GM23248 (cell line): ENCODE measurements around the gene ERICH4. TPM values are rescaled to one million over a fixed set of nuclear protein-coding genes. Genes with fewer than 3 reads are reported as not detected.

ENCODE experiments used
- DNase-seq: peaks from one replicate; pipeline ENCODE4 v3.0.0-alpha.2; 2015
- H2AFZ ChIP-seq: fragments of 200-600 bp; sonication (generic); 2 replicates; pipeline ENCODE4 v1.6.1; 2016; ENCODE audit warnings: antibody characterized with exemption
- H3F3A ChIP-seq: fragments of 200-600 bp; sonication (generic); 2 replicates; pipeline ENCODE4 v1.6.1; 2016; ENCODE audit warnings: mild to moderate bottlenecking, antibody characterized with exemption, mixed run types; ENCODE audit not compliant: insufficient read depth
- H3K27ac ChIP-seq: fragments of 200-600 bp; sonication (generic); 2 replicates; pipeline ENCODE4 v1.5.1; 2016; ENCODE audit warnings: mild to moderate bottlenecking
- H3K27me3 ChIP-seq: fragments of 200-600 bp; sonication (generic); replicated peaks from 2 replicates; pipeline ENCODE4 v1.6.1; 2016; ENCODE audit warnings: mild to moderate bottlenecking; ENCODE audit not compliant: insufficient read depth
- H3K36me3 ChIP-seq: fragments of 200-600 bp; sonication (generic); 2 replicates; pipeline ENCODE4 v1.6.1; 2016; ENCODE audit warnings: low read depth, mild to moderate bottlenecking
- H3K4me1 ChIP-seq: fragments of 200-600 bp; sonication (generic); 2 replicates; pipeline ENCODE4 v1.6.1; 2016; ENCODE audit warnings: mild to moderate bottlenecking; ENCODE audit not compliant: insufficient read depth
- H3K4me2 ChIP-seq: fragments of 200-600 bp; sonication (generic); one replicate; pipeline ENCODE4 v1.6.1; 2016; ENCODE audit warnings: mild to moderate bottlenecking; ENCODE audit not compliant: unreplicated experiment
- H3K4me3 ChIP-seq: fragments of 200-600 bp; sonication (generic); 2 replicates; pipeline ENCODE4 v1.5.1; 2016; ENCODE audit warnings: mild to moderate bottlenecking
- H3K79me2 ChIP-seq: fragments of 200-600 bp; sonication (generic); 2 replicates; pipeline ENCODE4 v1.6.1; 2016; ENCODE audit warnings: mild to moderate bottlenecking; ENCODE audit not compliant: insufficient read depth
- H3K9ac ChIP-seq: fragments of 200-600 bp; sonication (generic); 2 replicates; pipeline ENCODE4 v1.6.1; 2016; ENCODE audit warnings: mild to moderate bottlenecking
- H3K9me2 ChIP-seq: fragments of 200-600 bp; sonication (generic); 2 replicates; pipeline ENCODE4 v1.6.1; 2016; ENCODE audit warnings: mixed run types, mild to moderate bottlenecking, moderate library complexity; ENCODE audit not compliant: insufficient read depth
- H3K9me3 ChIP-seq: fragments of 200-600 bp; sonication (generic); one replicate; pipeline ENCODE4 v1.6.1; 2017; ENCODE audit warnings: low read depth
- H4K20me1 ChIP-seq: fragments of 200-600 bp; sonication (generic); 2 replicates; pipeline ENCODE4 v1.6.0; 2016; ENCODE audit not compliant: insufficient read depth
- EZH2 ChIP-seq: fragments of 200-600 bp; sonication (generic); IDR thresholded peaks from 2 replicates; pipeline ENCODE4 v1.6.1; 2018; ENCODE audit warnings: antibody characterized with exemption, mild to moderate bottlenecking; ENCODE audit not compliant: insufficient read depth, poor library complexity, severe bottlenecking
- EZH2phosphoT487 ChIP-seq: fragments of 200-600 bp; sonication (generic); IDR thresholded peaks from 2 replicates; pipeline ENCODE4 v1.6.1; 2018; ENCODE audit warnings: antibody characterized with exemption, moderate library complexity, mild to moderate bottlenecking, low read depth; ENCODE audit not compliant: insufficient read depth
- WGBS, 2 experiments: methylation state at CpG; one replicate each; pipeline ENCODE4 v1.1.6; 2015 to 2017; ENCODE audit warnings: low lambda C conversion rate in 2 of 2, low coverage in 1 of 2; ENCODE audit errors: missing lambda C conversion rate in 2 of 2; 5-methylcytosine and 5-hydroxymethylcytosine counted together
- in situ Hi-C: fragments of 300-500 bp; cut with MboI; formaldehyde crosslinking; loops from 2 replicates; pipeline ENCODE4 v1.15.0; 2020
- polyA plus RNA-seq: library from polyadenylated mRNA; unstranded; fragments of >200 nt; fragmentation: Nextera tagmentation; extraction: Ambion mirVana; gene quantifications from 2 replicates; pipeline ENCODE4 v1.2.1, GENCODE V29; 2016
- total RNA-seq: library from RNA; depleted of rRNA; stranded (reverse); fragments of >200 nt; shearing (Covaris generic); gene quantifications from 2 replicates; pipeline ENCODE4 v1.2.3, GENCODE V29; 2014

Gene ERICH4
- total and polyA plus RNA-seq, 2 experiments from 2014 or later: not detected

DNA sequence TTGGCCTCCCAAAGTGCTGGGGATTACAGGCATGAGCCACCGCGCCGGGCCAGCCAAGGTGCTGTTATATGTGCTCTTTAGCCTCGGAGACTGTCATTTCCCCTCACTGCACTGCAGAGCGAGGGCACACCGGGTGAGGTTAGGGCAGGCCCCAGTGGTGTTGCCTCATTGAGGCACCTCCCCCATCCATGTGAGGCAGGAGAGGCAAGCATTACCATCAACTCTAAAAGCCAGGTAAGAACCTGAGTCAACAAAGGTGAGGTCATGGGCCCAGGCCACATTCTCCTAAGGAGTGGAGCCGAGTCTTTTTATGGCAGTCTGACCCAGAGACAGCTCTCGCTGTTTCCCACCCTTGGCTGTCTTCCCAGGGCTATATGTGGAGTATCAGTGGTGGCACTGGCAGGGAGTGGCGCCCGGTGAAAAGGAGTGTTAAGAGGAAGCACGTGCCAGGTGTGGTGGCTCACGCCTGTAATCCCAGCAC lies 26.7 kb upstream of the ERICH4 start:
- Histone ChIP-seq H3K9me2 (no peaks in the 10 kb centered on the region), H3K4me2 (no peak overlapping the region), H3K9me3 (no peaks in the 10 kb centered on the region), H3K4me3 (no peak overlapping the region), H3K27ac (no peak overlapping the region), H4K20me1 (no peaks in the 10 kb centered on the region), H3F3A (no peaks in the 10 kb centered on the region), H2AFZ (no peak overlapping the region), H3K4me1 (no peaks in the 10 kb centered on the region), H3K9ac (no peak overlapping the region), H3K36me3 (0 out of 2 replicates have a peak, but pooled peaks cover 3% of the 10 kb centered on the region), H3K79me2 (no peaks in the 10 kb centered on the region), H3K27me3 (no peaks in the 10 kb centered on the region)
- TF ChIP-seq EZH2 (no peak), EZH2phosphoT487 (no peak)
- no peak for DNase-seq
- in situ Hi-C loops: no loop called here
- WGBS, 2 experiments: 97 to 98% methylated on average over 12 of the region's 12 CpGs

- H3K4me1 ChIP-seq: no peaks in the 10 kb centered on the region
- no peaks in the 10 kb centered on the region for H3K27me3 ChIP-seq
- H3K9ac ChIP-seq: no peak overlapping the region
- no peaks in the 10 kb centered on the region for H3F3A ChIP-seq
- no peak overlapping the region for H2AFZ ChIP-seq
- H3K9me3 ChIP-seq: no peaks in the 10 kb centered on the region
- H3K36me3 ChIP-seq: 0 out of 2 replicates have a peak, but pooled peaks cover 3% of the 10 kb centered on the region
- WGBS, 2 experiments: 79% methylated on average over 8 of the region's 8 CpGs
- no peak overlapping the region for H3K4me3 ChIP-seq
- in situ Hi-C loops: no loop called here
- no peak overlapping the region for H3K27ac ChIP-seq
- H3K79me2 ChIP-seq: no peaks in the 10 kb centered on the region
- no peak overlapping the region for H3K4me2 ChIP-seq
- DNase-seq: no peak
- TF ChIP-seq EZH2: no peak
- no peak for TF ChIP-seq EZH2phosphoT487
- H3K9me2 ChIP-seq: no peaks in the 10 kb centered on the region
- no peaks in the 10 kb centered on the region for H4K20me1 ChIP-seq
Observed at GRCh38 chr19:41420101-41420880, 22.7 kb upstream of the ERICH4 start.

DNA sequence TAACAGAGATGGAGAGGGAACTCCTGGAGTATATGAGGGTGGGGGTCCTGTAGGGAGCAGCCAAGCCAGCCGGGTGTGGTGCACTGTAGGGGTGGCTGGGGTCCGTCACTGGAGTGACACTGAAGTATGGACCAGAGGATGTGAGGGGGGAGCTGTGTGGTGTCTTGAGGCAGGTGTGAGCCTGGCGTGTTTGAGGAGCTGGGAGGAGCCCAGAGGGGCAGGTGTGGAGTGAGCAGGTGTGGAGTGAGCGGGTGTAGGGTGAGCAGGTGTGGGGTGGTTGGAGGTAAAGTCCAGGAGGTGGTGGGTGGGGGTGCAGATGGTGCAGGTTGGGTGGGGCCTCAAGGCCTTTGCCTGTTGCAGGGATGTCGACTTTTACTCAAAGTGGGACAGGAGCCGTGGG lies 21.6 kb upstream of the ERICH4 start:
- in situ Hi-C loops: no loop called here
- no peaks in the 10 kb centered on the region for H3K9me3 ChIP-seq
- no peaks in the 10 kb centered on the region for H3F3A ChIP-seq
- 83 to 97% methylated on average over 4 to 6 of the region's 6 CpGs for WGBS, 2 experiments
- TF ChIP-seq EZH2: no peak
- no peak for TF ChIP-seq EZH2phosphoT487
- DNase-seq: no peak
- H3K9me2 ChIP-seq: no peaks in the 10 kb centered on the region
- no peaks in the 10 kb centered on the region for H3K4me1 ChIP-seq
- H3K9ac ChIP-seq: no peak overlapping the region
- H3K27ac ChIP-seq: no peak overlapping the region
- no peak overlapping the region for H3K4me2 ChIP-seq
- H3K4me3 ChIP-seq: no peak overlapping the region
- H3K36me3 ChIP-seq: 0 out of 2 replicates have a peak, but pooled peaks cover 3% of the 10 kb centered on the region
- no peak overlapping the region for H2AFZ ChIP-seq
- no peaks in the 10 kb centered on the region for H3K27me3 ChIP-seq
- no peaks in the 10 kb centered on the region for H4K20me1 ChIP-seq
- H3K79me2 ChIP-seq: no peaks in the 10 kb centered on the region

DNA sequence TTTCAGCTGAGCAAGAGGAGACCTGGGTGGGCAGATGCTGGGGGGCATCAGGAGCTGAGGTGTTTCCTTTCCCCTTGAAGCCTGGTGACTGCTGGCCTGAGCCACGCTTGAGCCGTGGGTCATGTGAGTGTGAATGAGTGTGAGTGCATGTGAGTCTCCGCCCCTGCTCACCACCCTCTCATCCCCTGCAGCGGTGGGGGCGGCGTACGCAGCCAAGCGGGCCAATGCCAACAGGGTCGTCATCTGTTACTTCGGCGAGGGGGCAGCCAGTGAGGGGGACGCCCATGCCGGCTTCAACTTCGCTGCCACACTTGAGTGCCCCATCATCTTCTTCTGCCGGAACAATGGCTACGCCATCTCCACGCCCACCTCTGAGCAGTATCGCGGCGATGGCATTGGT lies 21.0 kb upstream of the ERICH4 start:
- Histone ChIP-seq H3K36me3 (0 out of 2 replicates have a peak, but pooled peaks cover 3% of the 10 kb centered on the region), H3K9ac (no peak overlapping the region), H2AFZ (no peak overlapping the region), H3K4me1 (peaks cover 5% of the 10 kb centered on the region; the same call in 1 of the 2 replicates), H4K20me1 (no peaks in the 10 kb centered on the region), H3K27ac (no peak overlapping the region), H3K9me3 (no peaks in the 10 kb centered on the region), H3K4me2 (no peak overlapping the region), H3K79me2 (no peaks in the 10 kb centered on the region), H3K4me3 (no peak overlapping the region), H3K27me3 (no peaks in the 10 kb centered on the region), H3K9me2 (no peaks in the 10 kb centered on the region), H3F3A (no peaks in the 10 kb centered on the region)
- 96 to 98% methylated on average over 17 to 20 of the region's 20 CpGs for WGBS, 2 experiments
- in situ Hi-C loops: no loop called here
- DNase-seq: no peak
- TF ChIP-seq EZH2 (no peak), EZH2phosphoT487 (no peak)
